Esophagus muscularis mucosa (tissue), 4 donors: ENCODE measurements around the gene GSE1. TPM values are rescaled to one million over a fixed set of nuclear protein-coding genes. Genes with fewer than 3 reads are reported as not detected.
A peak's percentile ranks its signal among the peaks of the same experiment; 100 is the strongest.

Experiments
- DNase-seq: peaks from one replicate; pipeline ENCODE4 v3.0.0-alpha.2; 2017; ENCODE audit errors: extremely low spot score
- H3K27ac ChIP-seq, 4 donors: fragments of 200-600 bp; sonication (generic); replicated peaks in 1 of 4; 1 replicate in 3 of 4; 2 replicates in 1 of 4; pipeline ENCODE4 v1.5.1; 2016 to 2019; ENCODE audit warnings: mild to moderate bottlenecking in 1 of 4
- H3K27me3 ChIP-seq, 4 donors: fragments of 200-600 bp; sonication (generic); one replicate each; pipeline versions ENCODE4 v1.5.1 to v1.6.0; 2016 to 2019
- H3K36me3 ChIP-seq, 4 donors: fragments of 200-600 bp; sonication (generic); one replicate each; pipeline ENCODE4 v1.5.1; 2016 to 2019
- H3K4me1 ChIP-seq, 4 donors: fragments of 200-600 bp; sonication (generic); one replicate each; pipeline ENCODE4 v1.5.1; 2016 to 2019
- H3K4me3 ChIP-seq, 4 donors: fragments of 200-600 bp; sonication (generic); 1 replicate in 2 of 4; 2 replicates in 2 of 4; pipeline ENCODE4 v1.5.1; 2016 to 2019; ENCODE audit warnings: mild to moderate bottlenecking in 4 of 4, moderate library complexity in 1 of 4
- H3K9me3 ChIP-seq, 4 donors: fragments of 200-600 bp; sonication (generic); 1 replicate in 3 of 4; 2 replicates in 1 of 4; pipeline ENCODE4 v1.5.1; 2016 to 2019
- CTCF ChIP-seq, 3 experiments: fragments of 200-600 bp in 2 of 3; fragments of 450-650 bp in 1 of 3; sonication (generic) in 2 of 3; IDR thresholded peaks; one replicate each; pipeline ENCODE4 v1.5.1; 2017 to 2019; ENCODE audit warnings: antibody characterized with exemption in 3 of 3, mild to moderate bottlenecking in 2 of 3, moderate library complexity in 1 of 3
- EP300 ChIP-seq: sonication (generic); formaldehyde crosslinking; IDR thresholded peaks from one replicate; pipeline ENCODE4 v1.6.1; 2017; ENCODE audit warnings: antibody characterized with exemption
- POLR2A ChIP-seq: fragments of 450-650 bp; IDR thresholded peaks from one replicate; pipeline ENCODE4 v1.6.1; 2017; ENCODE audit warnings: antibody characterized with exemption, moderate library complexity, mild to moderate bottlenecking, low read depth
- POLR2AphosphoS5 ChIP-seq, 2 donors: sonication (generic); formaldehyde crosslinking; IDR thresholded peaks; one replicate each; pipeline ENCODE4 v1.6.1; 2017; ENCODE audit warnings: antibody characterized with exemption in 2 of 2
- WGBS: methylation state at CpG from one replicate; pipeline ENCODE4 v1.1.5; 2018; 5-methylcytosine and 5-hydroxymethylcytosine counted together
- intact Hi-C: fragments of 100-400 bp; cut with DNase I; formaldehyde crosslinking; loops from one replicate; pipeline ENCODE4 v1.15.1; 2023
- total RNA-seq, 4 donors: library from RNA; depleted of rRNA; stranded (reverse); fragments of >200 nt; gene quantifications; one replicate each; pipeline versions ENCODE4 v1.1.0 to v1.2.1, GENCODE V29; 2016

GSE1 gene
- total RNA-seq, 4 donors from 2014 or later = 45.4 to 79.4 (median 49.5) TPM

- TF ChIP-seq POLR2A (no peak), POLR2AphosphoS5 (IDR thresholded peaks at IDR 0.05) (no peak), EP300 (no peak)
- intact Hi-C loops = loop anchor here (2.0 to 10.0 kb wide), 2 partner anchors 56 to 296 kb away; no protein-coding TSS in a partner anchor
- H3K36me3 ChIP-seq = no peaks in the 10 kb centered on the region
- H3K9me3 ChIP-seq = no peaks in the 10 kb centered on the region
- peak overlapping the region; percentile 71 to 94 (median 74) for H3K4me3 ChIP-seq
- no peaks in the 10 kb centered on the region for H3K27me3 ChIP-seq
- H3K4me1 ChIP-seq = peaks cover 65 to 86% (median 84%) of the 10 kb centered on the region in 4 donors
- H3K27ac ChIP-seq = peak overlapping the region; percentile 87 to 92 (median 90)
- no peak for DNase-seq
- WGBS = 2% methylated on average over 14 of the region's 21 CpGs
Observed at GRCh38 chr16:85611194-85611443, 2.0 kb upstream of the GSE1 start.

GRCh38 chr16:85611444-85612190 is 1.5 kb upstream of the GSE1 start:
- Histone ChIP-seq H3K27ac (peak overlapping the region; percentile 87 to 92 (median 90)), H3K4me3 (peak overlapping the region; percentile 71 to 94 (median 74)), H3K4me1 (peaks cover 65 to 86% (median 84%) of the 10 kb centered on the region in 4 donors), H3K27me3 (no peaks in the 10 kb centered on the region), H3K9me3 (no peaks in the 10 kb centered on the region), H3K36me3 (no peaks in the 10 kb centered on the region)
- intact Hi-C loops = loop anchor here (2.0 to 10.0 kb wide), 2 partner anchors 57 to 297 kb away; no protein-coding TSS in a partner anchor
- TF ChIP-seq POLR2AphosphoS5 (IDR thresholded peaks at IDR 0.05) (peak; percentile 37 to 78), CTCF (IDR thresholded peaks at IDR 0.05) (peak in 1 of 3 experiments; percentile 18), EP300 (no peak), POLR2A (peak; percentile 64)
- DNase-seq = no peak
- WGBS = 0% methylated on average over 24 of the region's 84 CpGs

GRCh38 chr16:85612191-85612800 is 826 bp upstream of the GSE1 start:
- Histone ChIP-seq H3K27ac (peak overlapping the region; percentile 87 to 92 (median 90)), H3K9me3 (no peaks in the 10 kb centered on the region), H3K4me1 (peaks cover 65 to 86% (median 83%) of the 10 kb centered on the region in 4 donors), H3K4me3 (peak overlapping the region; percentile 71 to 94 (median 74)), H3K36me3 (no peaks in the 10 kb centered on the region), H3K27me3 (no peaks in the 10 kb centered on the region)
- no peak for TF ChIP-seq CTCF (IDR thresholded peaks at IDR 0.05)
- TF ChIP-seq EP300 = no peak
- TF ChIP-seq POLR2A = no peak
- TF ChIP-seq POLR2AphosphoS5 (IDR thresholded peaks at IDR 0.05) = no peak
- intact Hi-C loops = loop anchor here (10.0 kb wide), 1 partner anchor 297 kb away; no protein-coding TSS in a partner anchor
- 0% methylated on average over 15 of the region's 38 CpGs for WGBS
- no peak for DNase-seq

- peak; percentile 12 to 54 for TF ChIP-seq POLR2AphosphoS5 (IDR thresholded peaks at IDR 0.05)
- no peak for TF ChIP-seq EP300
- Histone ChIP-seq H3K4me3 (peak overlapping the region; percentile 71 to 94 (median 74)), H3K27me3 (no peaks in the 10 kb centered on the region), H3K36me3 (no peaks in the 10 kb centered on the region), H3K27ac (peak overlapping the region; percentile 87 to 92 (median 90)), H3K4me1 (peaks cover 62 to 77% (median 75%) of the 10 kb centered on the region in 4 donors), H3K9me3 (no peaks in the 10 kb centered on the region)
- DNase-seq = no peak
- intact Hi-C loops = loop anchor here (10.0 kb wide), 1 partner anchor 299 kb away; no protein-coding TSS in a partner anchor
- WGBS = 2% methylated on average over 9 of the region's 67 CpGs
Observed at GRCh38 chr16:85613604-85614337, 649 bp downstream of the GSE1 start.

- Histone ChIP-seq H3K9me3 (no peaks in the 10 kb centered on the region), H3K4me1 (peaks cover 62 to 77% (median 75%) of the 10 kb centered on the region in 4 donors), H3K27me3 (no peaks in the 10 kb centered on the region), H3K4me3 (peak overlapping the region; percentile 71 to 94 (median 74)), H3K36me3 (no peaks in the 10 kb centered on the region), H3K27ac (peak overlapping the region; percentile 87 to 92 (median 90))
- WGBS = 69% methylated on average over 31 of the region's 41 CpGs
- no peak for TF ChIP-seq POLR2AphosphoS5 (IDR thresholded peaks at IDR 0.05)
- no peak for TF ChIP-seq CTCF (IDR thresholded peaks at IDR 0.05)
- TF ChIP-seq POLR2A = no peak
- TF ChIP-seq EP300 = no peak
- no peak for DNase-seq
- intact Hi-C loops = loop anchor here (10.0 kb wide), 1 partner anchor 300 kb away; no protein-coding TSS in a partner anchor
Observed at GRCh38 chr16:85614338-85615013, 1.4 kb downstream of the GSE1 start.
